GM12891 (cell line): Measurements from ENCODE around the gene VAPB.

Experiments used
- POLR2A ChIP-seq: IDR thresholded peaks from 2 replicates; pipeline ENCODE4 v1.6.1; 2011; ENCODE audit warnings: low read depth, low read length, control low read depth
- POLR2AphosphoS5 ChIP-seq: IDR thresholded peaks from 2 replicates; pipeline ENCODE4 v1.6.1; 2011; ENCODE audit warnings: low read depth, low read length, control low read depth
- SPI1 ChIP-seq: IDR thresholded peaks from 2 replicates; pipeline ENCODE4 v1.6.1; 2011; ENCODE audit warnings: low read depth, low read length, control low read depth

DNA sequence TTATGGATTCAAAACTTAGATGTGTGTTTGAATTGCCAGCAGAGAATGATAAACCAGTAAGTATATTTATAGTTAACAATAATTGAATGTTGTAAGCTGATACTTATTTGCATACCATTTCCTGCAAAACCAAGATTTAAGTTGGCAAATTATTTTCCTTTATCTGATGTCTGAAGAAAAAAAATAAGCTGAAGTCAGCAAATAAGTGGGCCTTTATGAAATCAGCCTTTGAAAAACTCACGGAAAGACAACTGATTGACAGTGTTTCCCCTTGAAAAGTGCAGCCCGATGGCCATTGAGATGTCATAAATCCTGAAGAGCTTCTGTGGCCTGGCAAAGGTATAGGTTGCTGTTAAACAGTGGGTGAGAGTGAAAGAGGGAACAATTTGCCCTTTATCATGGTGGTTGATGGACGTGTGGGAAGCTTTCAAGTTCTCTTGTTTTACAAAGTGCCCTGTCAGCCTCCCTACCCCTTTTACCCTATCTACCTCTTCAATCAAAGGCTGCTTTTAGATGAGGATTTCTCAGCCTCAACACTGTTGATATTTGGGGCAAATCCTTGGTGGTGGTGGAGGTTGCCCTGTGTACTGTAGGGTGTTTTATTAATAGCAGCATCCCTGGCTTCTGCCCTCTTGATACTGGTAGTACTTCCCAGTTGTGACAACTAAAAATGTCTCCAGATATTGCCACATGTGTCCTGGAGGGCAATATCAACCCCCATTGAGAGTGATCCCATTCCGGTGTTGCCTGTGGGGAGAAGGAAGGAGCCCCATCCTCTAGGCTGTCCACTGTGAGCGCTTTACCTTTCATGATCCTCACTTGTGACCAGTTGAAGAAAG, 50.2 kb downstream of the VAPB start:
- TF ChIP-seq POLR2A (no peak), POLR2AphosphoS5 (no peak), SPI1 (no peak)
